T1000 (cell line): Measurements from ENCODE around the gene SUV39H2.
"Not testable (repeated sequence)": the region's sequence is repeated elsewhere in the genome, so short reads cannot be mapped to it uniquely, and the experiment has no call there.

ENCODE experiments used
- DNase-seq: peaks from one replicate; lab custom pipeline; 2025; ENCODE audit warnings: mixed read lengths; lab: John Stamatoyannopoulos, UW

SUV39H2 gene, protein sequence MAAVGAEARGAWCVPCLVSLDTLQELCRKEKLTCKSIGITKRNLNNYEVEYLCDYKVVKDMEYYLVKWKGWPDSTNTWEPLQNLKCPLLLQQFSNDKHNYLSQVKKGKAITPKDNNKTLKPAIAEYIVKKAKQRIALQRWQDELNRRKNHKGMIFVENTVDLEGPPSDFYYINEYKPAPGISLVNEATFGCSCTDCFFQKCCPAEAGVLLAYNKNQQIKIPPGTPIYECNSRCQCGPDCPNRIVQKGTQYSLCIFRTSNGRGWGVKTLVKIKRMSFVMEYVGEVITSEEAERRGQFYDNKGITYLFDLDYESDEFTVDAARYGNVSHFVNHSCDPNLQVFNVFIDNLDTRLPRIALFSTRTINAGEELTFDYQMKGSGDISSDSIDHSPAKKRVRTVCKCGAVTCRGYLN

DNA sequence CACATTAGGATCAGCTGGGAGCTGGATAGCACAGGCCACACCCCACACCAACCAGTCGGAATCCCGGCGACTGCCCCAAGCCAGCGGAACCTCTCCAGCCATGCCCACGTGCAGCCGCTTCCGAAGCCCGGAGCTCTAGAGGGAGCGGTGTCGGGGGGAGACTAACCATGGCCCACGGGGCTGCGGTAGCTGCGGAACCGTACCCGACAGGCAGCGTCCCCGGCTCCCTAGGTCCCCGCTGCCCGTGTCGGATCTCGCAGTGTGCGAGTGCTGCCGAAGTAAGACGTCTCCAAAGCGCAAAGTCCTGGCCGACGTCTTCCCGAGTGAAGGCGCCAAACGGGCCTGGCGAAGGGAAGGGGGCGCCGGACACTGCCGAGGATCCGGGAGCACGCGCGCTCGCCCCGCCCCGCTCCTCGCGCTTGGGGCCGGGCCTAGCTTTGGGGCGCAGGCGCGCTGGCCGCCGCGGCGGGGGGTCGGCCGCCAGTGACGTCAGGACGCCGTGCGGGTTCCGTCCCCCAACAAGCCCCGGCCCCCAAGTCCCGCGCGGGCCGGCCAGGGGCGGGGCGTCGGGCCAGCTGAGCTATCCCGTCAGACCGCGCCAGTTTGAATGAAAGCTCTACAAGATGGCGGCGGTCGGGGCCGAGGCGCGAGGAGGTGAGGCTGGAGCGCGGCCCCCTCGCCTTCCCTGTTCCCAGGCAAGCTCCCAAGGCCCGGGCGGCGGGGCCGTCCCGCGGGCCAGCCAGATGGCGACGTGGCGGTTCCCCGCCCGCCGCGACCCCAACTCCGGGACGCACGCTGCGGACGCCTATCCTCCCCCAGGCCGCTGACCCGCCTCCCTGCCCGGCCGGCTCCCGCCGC is at the start of gene SUV39H2:
Gene SUV39H2 (plus strand): TSS at position 601 of the 858 bp plus-strand sequence. CDS start 23 bp downstream, at position 624.
- DNase-seq: peak; percentile 100

- DNase-seq: no peak
Observed at GRCh38 chr10:14833106-14833505, 45.6 kb upstream of the SUV39H2 start.

GRCh38 chr10:14836208-14836607 is 42.5 kb upstream of the SUV39H2 start:
- no peak for DNase-seq

- no peak for DNase-seq
Observed at GRCh38 chr10:14837003-14837756, 41.5 kb upstream of the SUV39H2 start.

DNA sequence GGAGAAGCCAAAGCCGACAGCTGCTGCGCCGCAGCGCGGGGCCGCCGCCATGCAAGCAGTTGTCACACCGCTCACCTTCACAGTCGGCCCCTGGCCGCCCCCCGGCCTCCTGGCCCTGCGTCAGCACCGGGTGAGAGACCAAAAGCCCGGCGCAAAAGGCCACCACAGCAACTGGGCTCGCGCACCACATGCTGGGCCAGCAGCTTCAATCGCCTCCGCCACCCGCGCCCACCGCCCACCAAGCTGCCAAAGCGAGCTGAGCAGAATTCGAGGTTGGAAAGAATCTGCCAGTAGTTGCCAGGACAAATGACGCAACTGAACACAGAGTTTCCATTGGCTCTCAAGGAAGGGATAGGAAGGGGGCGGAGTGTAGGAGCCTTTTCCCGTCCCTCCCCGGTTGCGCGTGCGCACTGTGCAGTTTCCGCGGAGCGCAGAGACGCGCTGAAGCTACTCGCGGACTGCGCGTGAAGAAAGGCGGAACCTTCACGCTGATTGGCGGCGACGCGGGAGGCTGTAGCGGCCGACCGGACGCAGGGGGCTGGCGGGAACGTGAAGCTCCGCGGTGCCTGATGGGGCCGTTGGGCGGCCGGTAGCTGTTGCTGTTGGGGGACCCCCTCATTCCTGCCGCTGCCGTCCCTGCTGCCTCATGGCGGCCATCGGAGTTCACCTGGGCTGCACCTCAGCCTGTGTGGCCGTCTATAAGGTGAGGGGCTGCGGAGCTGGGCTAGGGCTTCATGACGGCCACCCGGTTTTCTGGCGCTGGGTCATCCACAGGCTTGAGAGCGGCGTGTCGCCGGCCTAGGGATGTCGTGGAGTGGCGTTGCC is 40.7 kb upstream of the SUV39H2 start, which contains the start of the genes CDNF, HSPA14 and MSANTD7:
Gene CDNF (minus strand): TSS at position 281 of the 825 bp plus-strand sequence. CDS start 91 bp downstream, at position 190.
Gene HSPA14 (plus strand): TSS at position 550 of the 825 bp plus-strand sequence. CDS start 97 bp downstream, at position 647.
Gene MSANTD7 (plus strand): TSS at position 550 of the 825 bp plus-strand sequence. CDS start 3,979 bp downstream, outside the sequence.
- peak; percentile 100 for DNase-seq

DNA sequence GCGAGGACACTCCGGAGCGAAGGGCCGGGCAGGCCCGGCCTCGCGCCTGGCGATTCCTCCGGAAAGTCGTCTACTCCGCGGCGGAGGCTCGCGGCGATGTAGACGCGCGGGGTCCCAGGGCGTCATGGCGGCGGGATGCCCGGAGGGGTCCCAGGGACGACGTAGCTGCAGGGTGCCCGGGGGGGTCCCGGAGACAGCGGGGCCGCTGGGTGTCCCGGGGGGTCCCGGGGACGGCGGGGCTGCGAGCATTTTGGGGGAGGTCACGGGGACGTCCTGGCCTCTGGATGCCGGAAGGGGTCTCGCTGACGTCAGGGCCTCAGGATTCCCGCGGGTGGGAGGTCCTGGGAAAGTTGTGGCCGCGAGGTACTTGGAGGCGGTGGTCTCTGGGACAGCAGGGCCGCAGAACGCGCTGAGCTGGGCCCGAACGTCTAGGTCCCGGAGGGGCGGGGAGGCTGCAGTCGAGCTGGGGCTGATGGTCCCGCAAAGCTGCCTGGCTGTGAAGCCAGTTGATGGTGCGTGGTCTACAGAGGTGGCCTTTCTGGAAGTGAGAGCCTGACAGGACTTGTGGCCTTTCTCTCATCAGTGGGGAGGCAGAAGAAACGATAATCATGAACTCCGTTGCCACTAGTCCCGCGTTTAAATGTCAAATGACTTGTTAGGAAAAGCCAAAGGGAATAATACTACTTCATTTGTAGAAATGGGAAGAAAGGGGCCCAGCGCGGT is 39.9 kb upstream of the SUV39H2 start:
- peak; percentile 79 for DNase-seq

DNA sequence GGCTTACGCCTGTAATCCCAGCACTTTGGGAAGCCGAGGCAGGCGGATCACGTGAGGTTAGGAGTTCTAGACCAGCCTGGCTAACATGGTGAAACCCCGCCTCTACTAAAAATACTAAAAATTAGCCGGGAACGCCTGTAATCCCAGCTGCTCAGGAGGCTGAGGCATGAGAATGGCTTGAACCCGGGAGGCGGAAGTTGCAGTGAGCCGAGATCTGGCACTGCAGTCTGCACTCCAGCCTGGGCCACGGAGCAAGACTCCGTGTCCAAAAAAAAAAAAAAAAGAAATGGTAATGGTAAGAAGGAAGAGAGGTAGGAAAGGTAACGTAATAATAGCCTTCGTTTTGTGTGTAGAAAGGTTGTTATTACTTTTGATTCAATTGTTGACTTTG is 39.4 kb upstream of the SUV39H2 start:
- DNase-seq: peak; percentile 79

DNA sequence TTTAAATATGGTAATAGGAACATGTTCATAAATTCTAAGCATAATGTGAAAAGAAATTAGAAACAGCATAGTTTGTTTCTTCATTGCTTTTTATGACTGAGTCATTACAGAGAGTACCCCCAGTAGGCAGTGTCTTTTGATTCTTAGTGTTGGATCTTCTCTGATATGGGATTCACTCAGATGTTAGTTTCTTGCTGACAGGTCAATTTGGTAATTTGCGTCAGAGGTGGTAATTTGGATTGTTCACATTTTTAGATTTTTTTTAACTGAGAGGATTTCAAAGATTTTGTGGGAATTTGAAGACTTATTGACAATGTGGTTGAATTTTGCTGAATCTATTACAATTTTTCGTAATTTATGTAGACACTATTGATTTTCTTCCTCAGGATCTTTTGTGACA is 38.5 kb upstream of the SUV39H2 start:
- DNase-seq: no peak

DNA sequence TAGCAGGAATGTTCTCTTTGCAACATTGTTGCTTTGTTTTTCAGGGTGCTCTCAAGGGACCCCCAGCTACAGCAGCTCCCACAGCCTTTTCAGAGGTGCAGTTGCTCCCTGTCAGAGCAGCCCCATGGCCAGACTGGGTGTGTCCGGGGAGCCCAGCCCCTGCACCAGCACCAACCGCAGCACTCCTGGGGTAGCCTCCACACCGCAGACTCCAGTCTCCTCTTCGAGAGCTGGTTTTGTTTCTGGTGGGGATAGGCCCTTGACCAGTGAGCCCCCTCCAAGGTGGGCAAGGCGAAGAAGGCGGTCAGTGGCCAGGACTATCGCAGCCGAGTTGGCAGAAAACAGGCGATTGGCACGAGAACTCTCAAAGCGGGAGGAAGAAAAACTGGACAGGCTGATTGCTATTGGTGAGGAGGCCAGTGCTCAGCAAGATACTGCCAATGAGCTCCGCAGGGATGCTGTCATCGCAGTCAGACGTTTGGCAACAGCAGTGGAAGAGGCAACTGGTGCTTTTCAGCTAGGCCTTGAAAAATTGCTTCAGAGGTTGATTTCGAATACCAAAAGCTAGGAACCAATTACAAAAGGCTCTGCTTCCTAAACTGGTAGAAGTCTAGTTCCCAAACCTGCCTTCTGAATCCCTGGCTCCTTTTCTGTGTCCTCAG is 35.2 kb upstream of the SUV39H2 start:
- no peak for DNase-seq

DNA sequence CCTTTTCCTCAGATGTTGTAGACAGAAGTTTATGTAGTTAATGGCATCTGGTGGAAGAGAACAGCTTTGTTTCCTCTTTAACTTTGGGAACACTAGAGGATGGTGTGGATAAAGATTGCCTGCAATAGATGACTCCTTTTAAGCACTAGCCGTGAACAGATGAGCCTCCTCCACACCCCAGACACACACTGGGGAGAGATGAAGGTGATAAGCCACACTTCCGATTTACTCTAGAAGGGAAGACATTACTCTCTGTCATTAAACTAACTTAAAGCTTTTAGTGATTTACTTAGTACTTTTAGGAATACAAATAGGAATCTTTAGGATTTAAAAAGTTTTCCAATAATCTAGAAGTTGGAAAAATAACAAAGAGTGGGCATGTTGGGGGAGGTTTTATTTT is 33.7 kb upstream of the SUV39H2 start:
- DNase-seq: no peak

DNA sequence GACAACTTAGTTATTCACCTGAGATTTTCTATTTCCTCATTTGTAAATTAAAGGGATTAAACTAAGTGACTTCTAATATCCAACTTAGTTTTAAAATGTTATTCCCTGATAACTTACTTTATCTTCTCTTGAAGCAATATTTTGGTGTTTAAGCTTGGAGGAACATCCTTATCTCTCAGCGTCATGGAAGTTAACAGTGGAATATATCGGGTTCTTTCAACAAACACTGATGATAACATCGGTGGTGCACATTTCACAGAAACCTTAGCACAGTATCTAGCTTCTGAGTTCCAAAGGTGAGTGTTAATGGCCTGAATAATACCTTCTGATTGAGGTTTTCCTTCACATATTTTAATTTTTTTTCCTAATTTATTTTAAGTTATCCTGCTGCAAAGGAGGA is 26.4 kb upstream of the SUV39H2 start:
- no peak for DNase-seq

DNA sequence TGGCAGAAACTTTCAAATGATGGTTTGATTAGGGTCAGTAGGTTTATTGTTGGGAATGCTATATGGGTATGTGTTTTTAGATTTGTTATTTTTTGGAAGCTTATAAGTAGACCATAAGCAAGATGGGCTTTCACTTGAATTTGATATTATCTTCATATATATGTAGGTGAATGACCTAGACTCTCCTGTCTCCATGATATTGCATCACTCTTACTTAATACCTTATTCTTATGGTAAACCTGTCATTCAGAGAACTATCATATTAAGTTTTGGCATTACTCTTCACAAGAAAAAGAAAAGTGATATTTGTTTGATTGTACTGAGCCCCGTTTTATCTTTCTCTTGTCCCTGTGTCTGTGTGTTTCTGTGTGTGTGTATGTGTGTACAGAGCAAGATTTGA is 23.2 kb upstream of the SUV39H2 start:
- DNase-seq: no peak

GRCh38 chr10:14858338-14858960 is 20.2 kb upstream of the SUV39H2 start:
- DNase-seq: no peak

DNA sequence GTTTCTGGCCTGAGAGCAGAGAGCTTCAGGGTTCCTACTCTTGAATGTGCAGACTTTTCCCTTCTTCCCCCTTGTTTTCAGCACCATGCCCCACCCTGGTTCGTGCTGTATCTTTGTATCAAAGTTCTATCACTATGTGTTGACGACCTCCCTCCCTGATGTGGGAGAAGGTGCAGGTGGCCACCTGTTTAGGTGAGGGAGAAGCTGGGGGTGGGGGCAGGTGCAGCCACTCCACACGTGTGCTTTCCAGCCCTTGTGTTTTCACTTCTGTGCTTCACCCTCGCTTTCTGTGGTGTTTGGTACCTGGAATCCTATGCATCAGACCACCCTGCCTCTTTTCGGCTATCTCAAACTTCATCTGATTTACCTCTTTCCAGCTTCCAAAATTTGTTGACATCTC is 19.6 kb upstream of the SUV39H2 start:
- DNase-seq: no peak

GRCh38 chr10:14859775-14860174 is 18.9 kb upstream of the SUV39H2 start:
- no peak for DNase-seq

DNA sequence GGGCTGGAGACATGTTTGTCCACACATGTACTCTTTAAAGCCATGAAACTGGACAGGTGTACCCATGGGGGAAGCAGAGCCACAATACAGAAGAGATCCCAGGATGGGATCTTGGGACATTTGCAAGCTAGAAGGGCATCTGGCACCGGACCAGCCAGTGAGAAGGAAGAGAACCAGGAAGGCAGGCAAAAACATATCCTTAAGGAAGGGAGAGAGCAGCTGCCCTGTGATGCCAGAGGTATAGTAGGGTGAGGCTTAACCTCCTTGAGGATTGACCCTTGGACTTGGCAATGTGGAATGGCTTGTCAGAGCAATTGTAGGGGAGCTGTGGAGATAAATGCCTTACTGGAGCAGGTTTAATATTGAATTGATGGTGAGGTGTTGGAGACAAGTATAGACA is 17.9 kb upstream of the SUV39H2 start:
- no peak for DNase-seq

DNA sequence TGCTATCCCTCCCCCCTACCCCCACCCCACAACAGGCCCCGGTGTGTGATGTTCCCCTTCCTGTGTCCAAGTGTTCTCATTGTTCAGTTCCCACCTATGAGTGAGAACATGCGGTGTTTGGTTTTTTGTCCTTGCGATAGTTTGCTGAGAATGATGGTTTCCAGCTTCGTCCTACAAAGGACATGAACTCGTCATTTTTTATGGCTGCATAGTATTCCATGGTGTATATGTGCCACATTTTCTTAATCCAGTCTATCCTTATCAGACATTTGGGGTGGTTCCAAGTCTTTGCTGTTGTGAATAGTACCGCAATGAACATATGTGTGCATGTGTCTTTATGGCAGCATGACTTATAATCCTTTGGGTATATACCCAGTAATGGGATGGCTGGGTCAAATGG is 14.2 kb upstream of the SUV39H2 start:
- DNase-seq: not testable (repeated sequence)

GRCh38 chr10:14864871-14865270 is 13.8 kb upstream of the SUV39H2 start:
- not testable (repeated sequence) for DNase-seq

- DNase-seq: no peak
Observed at GRCh38 chr10:14873090-14873760, 5.4 kb upstream of the SUV39H2 start.
